ENCODE results near the gene LRMDA.
A peak's percentile ranks its signal among the peaks of the same experiment; 100 is the strongest.

LRMDA gene

DNA sequence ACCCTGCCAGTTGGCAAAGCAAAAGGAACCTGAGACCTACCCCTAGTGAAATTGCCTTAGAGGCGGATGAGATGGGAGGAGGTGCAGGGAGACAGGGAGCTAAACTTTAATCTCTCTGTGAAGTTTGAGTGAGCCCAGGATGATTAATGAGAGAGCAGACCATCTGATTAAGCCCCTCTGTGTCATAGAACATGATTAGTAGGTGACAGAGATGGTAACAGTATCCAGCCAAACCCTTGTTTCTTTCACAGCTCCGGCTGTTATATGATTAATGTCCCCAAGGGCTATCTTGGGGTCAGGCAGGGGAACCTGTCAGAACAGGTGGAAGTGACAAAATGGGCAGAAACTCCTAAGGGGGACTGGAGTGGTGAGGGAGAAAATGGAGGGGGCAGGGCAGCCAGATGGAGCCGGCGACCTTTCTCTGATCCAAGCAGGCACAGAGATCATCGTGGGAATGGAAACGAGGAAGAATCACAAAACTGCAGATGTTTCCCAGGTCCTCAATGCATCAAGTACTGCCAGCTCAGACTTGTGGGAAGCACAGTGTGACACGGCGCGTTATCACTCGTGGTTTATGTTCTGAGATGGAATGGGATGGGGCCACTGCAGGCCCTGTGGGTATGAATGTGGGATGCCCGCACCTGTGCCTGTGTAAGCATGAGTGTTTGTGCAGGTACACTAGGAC is 684.2 kb downstream of the LRMDA start:
- Mint-ChIP-seq H3K27me3 (ENCODE audit: low read depth) (peaks cover 7% of the 10 kb centered on the region), H3K9me3 (peaks cover under 1% of the 10 kb centered on the region), H3K36me3 (ENCODE audit: low read depth) (peaks cover 5% of the 10 kb centered on the region), H3K27ac (peak overlapping the region; percentile 11 to 56 (median 55)), H3K4me3 (peak overlapping the region in 1 of 3 experiments; percentile 12), H3K4me1 (peaks cover 54% of the 10 kb centered on the region)
- TF ChIP-seq, protein P1, sequence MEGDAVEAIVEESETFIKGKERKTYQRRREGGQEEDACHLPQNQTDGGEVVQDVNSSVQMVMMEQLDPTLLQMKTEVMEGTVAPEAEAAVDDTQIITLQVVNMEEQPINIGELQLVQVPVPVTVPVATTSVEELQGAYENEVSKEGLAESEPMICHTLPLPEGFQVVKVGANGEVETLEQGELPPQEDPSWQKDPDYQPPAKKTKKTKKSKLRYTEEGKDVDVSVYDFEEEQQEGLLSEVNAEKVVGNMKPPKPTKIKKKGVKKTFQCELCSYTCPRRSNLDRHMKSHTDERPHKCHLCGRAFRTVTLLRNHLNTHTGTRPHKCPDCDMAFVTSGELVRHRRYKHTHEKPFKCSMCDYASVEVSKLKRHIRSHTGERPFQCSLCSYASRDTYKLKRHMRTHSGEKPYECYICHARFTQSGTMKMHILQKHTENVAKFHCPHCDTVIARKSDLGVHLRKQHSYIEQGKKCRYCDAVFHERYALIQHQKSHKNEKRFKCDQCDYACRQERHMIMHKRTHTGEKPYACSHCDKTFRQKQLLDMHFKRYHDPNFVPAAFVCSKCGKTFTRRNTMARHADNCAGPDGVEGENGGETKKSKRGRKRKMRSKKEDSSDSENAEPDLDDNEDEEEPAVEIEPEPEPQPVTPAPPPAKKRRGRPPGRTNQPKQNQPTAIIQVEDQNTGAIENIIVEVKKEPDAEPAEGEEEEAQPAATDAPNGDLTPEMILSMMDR (IDR thresholded peaks at IDR 0.05; ENCODE audit: unreplicated experiment in 3 of 3): no peak

DNA sequence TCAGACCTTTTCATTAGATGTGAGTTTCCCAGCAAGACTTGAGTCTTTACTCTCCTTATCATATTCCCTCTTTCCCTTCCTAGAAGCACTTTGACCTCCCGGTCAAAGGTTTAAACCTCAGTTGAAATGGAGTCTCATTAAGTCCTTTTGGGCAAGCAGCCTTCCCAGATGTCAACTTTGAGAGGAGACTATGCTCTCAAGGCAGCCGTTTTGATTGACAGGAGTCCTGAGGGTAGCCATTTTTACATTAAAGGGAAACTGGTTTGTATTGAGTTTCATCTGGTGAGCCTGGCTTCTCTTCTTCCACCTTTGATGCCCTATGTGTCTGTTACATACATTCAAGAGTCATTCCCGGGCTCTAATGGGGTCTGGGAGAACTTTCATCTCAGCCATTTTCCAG is 685.1 kb downstream of the LRMDA start:
- Mint-ChIP-seq H3K9me3 (no peaks in the 10 kb centered on the region), H3K4me1 (peaks cover 54% of the 10 kb centered on the region), H3K27ac (no peak overlapping the region), H3K36me3 (ENCODE audit: low read depth) (no peaks in the 10 kb centered on the region), H3K27me3 (ENCODE audit: low read depth) (peaks cover 7% of the 10 kb centered on the region), H3K4me3 (no peak overlapping the region)
- TF ChIP-seq, protein P1 (IDR thresholded peaks at IDR 0.05; ENCODE audit: unreplicated experiment in 3 of 3): no peak

DNA sequence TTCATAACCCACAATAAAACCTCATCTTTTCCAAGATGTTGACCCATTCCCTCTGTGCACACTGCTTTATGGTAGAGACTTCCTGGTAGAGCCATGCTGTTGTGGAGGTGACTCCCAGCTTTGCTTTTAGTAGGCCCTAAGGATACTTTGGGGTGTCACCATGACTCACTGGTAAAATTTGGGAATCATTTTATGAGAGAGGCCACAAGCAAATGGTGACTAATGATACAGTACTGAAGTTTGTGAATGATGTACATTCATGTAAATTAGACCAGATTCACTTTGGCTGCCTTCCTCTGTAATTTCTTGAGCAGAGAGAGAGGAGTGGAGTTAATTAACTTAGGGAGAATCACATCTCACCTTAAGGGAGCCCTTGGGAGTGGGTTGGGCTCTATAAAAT is 686.5 kb downstream of the LRMDA start:
- Mint-ChIP-seq H3K36me3 (ENCODE audit: low read depth) (no peaks in the 10 kb centered on the region), H3K27me3 (ENCODE audit: low read depth) (peaks cover 4% of the 10 kb centered on the region)

DNA sequence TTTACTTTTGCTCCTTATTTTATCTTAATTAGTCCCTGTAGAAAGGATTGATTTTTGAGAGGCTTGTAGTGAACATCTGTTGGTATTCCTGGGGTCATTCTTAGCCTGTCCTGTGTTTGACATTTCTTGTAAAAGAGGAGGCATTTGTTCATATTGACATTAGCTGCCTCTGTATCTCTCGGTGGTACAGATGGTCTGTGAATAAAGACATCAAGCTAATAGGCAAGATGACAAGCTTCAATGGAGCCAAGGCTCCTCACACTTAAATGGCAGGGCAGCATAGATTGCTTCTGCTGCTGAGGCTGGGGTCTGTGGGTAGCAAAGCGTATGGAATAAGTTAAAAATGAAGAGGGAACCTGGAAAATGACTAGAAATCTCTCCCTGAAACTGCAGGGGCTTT is 687.6 kb downstream of the LRMDA start:
- H3K27me3 Mint-ChIP-seq (ENCODE audit: low read depth): no peaks in the 10 kb centered on the region
- H3K4me1 Mint-ChIP-seq: peaks cover 40% of the 10 kb centered on the region
- no peak overlapping the region for H3K4me3 Mint-ChIP-seq
- no peaks in the 10 kb centered on the region for H3K36me3 Mint-ChIP-seq (ENCODE audit: low read depth)
- TF ChIP-seq, protein P1 (IDR thresholded peaks at IDR 0.05; ENCODE audit: unreplicated experiment in 3 of 3): no peak
- no peaks in the 10 kb centered on the region for H3K9me3 Mint-ChIP-seq
- H3K27ac Mint-ChIP-seq: no peak overlapping the region

More for the DNA sequence above, 686.5 kb downstream of the LRMDA start:
- H3K4me1 Mint-ChIP-seq: peaks cover 47% of the 10 kb centered on the region
- no peak overlapping the region for H3K27ac Mint-ChIP-seq
- no peaks in the 10 kb centered on the region for H3K9me3 Mint-ChIP-seq
- no peak overlapping the region for H3K4me3 Mint-ChIP-seq
- TF ChIP-seq, protein P1 (IDR thresholded peaks at IDR 0.05; ENCODE audit: unreplicated experiment in 3 of 3): no peak

DNA sequence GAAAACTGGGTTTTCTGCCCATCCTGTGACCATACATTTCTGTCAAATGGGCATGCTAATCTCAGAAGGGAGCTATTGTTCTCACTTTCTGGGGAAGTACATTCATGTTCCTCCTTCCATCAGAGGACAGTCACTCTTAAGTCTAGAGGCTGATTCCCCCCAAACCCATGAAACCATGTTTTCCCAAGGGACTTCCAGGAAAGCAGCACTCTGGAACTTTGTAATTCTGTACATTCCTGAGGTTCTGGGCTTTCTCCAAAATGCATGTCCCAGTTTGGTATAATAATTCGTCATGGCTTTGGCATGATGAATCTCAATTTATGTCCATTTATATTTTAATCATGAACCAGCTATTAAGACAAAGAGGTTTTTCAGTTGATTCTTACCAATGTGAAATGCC is 688.1 kb downstream of the LRMDA start:
- peaks cover 35% of the 10 kb centered on the region for H3K4me1 Mint-ChIP-seq
- TF ChIP-seq, protein P1 (IDR thresholded peaks at IDR 0.05; ENCODE audit: unreplicated experiment in 3 of 3): no peak
- H3K4me3 Mint-ChIP-seq: no peak overlapping the region
- H3K27ac Mint-ChIP-seq: no peak overlapping the region
- H3K36me3 Mint-ChIP-seq (ENCODE audit: low read depth): no peaks in the 10 kb centered on the region
- no peaks in the 10 kb centered on the region for H3K9me3 Mint-ChIP-seq
- no peaks in the 10 kb centered on the region for H3K27me3 Mint-ChIP-seq (ENCODE audit: low read depth)

DNA sequence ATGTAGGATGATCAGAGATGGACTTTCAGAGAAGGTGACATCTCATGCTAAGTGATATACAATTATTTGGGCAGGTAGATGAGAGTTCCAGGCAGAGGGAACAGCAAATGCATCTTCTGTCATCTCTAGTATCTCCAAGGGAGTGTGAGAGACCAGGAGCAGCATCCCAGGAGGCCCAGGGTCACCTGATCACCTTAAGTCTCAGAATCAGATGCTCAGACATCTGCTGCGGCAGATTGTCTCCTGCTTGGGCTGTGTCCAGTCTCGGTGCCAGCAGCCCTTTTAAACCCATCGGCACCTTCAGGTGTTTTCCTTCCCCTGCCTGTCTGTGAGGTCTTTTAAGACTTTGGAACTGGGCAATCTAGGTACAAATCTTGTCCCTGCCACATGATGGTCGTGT is 690.6 kb downstream of the LRMDA start:
- Mint-ChIP-seq H3K9me3 (no peaks in the 10 kb centered on the region), H3K36me3 (ENCODE audit: low read depth) (no peaks in the 10 kb centered on the region), H3K27ac (no peak overlapping the region), H3K4me1 (peaks cover 11% of the 10 kb centered on the region), H3K27me3 (ENCODE audit: low read depth) (peaks cover 6% of the 10 kb centered on the region), H3K4me3 (no peak overlapping the region)
- TF ChIP-seq, protein P1 (IDR thresholded peaks at IDR 0.05; ENCODE audit: unreplicated experiment in 3 of 3): no peak
